Measurements from ENCODE around the gene DEFB110. TPM values are rescaled to one million over a fixed set of nuclear protein-coding genes. Genes with fewer than 3 reads are reported as not detected.

Gene DEFB110
- total RNA-seq, 1 donor from 2014 or later: not detected

DNA sequence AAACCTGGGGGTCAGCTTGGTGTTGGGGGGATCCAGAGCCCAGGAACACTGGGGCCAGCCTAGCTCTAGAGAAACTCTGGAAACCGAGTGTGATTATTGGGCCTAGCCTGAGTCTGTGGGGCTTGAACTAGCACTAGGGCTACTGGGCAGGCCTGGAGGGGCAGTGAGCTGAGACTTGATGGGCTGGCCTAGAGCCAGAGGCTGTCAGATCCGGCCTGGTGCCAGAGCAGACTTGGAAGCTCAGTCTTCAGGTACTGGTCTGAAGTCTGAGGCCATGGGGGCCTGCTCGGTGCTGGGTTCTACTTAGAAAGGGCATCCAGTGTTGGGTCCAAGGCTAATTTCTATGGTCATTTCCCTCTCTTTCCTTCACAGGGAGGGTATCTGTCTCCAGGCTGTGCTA is 25.2 kb upstream of the DEFB110 start:
- H3K27ac Mint-ChIP-seq (ENCODE audit: unreplicated experiment): no peak overlapping the region
- TF ChIP-seq, protein P1, sequence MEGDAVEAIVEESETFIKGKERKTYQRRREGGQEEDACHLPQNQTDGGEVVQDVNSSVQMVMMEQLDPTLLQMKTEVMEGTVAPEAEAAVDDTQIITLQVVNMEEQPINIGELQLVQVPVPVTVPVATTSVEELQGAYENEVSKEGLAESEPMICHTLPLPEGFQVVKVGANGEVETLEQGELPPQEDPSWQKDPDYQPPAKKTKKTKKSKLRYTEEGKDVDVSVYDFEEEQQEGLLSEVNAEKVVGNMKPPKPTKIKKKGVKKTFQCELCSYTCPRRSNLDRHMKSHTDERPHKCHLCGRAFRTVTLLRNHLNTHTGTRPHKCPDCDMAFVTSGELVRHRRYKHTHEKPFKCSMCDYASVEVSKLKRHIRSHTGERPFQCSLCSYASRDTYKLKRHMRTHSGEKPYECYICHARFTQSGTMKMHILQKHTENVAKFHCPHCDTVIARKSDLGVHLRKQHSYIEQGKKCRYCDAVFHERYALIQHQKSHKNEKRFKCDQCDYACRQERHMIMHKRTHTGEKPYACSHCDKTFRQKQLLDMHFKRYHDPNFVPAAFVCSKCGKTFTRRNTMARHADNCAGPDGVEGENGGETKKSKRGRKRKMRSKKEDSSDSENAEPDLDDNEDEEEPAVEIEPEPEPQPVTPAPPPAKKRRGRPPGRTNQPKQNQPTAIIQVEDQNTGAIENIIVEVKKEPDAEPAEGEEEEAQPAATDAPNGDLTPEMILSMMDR (IDR thresholded peaks at IDR 0.05): no peak
- H3K27me3 Mint-ChIP-seq (ENCODE audit: low read depth): peaks cover 10% of the 10 kb centered on the region
- H3K4me3 Mint-ChIP-seq (ENCODE audit: unreplicated experiment): no peak overlapping the region
- no peaks in the 10 kb centered on the region for H3K9me3 Mint-ChIP-seq (ENCODE audit: low read depth)
- DNase-seq (ENCODE audit: low spot score): peak; percentile 62
- H3K4me1 Mint-ChIP-seq (ENCODE audit: low read depth): no peaks in the 10 kb centered on the region
- no peaks in the 10 kb centered on the region for H3K36me3 Mint-ChIP-seq (ENCODE audit: low read depth)

DNA sequence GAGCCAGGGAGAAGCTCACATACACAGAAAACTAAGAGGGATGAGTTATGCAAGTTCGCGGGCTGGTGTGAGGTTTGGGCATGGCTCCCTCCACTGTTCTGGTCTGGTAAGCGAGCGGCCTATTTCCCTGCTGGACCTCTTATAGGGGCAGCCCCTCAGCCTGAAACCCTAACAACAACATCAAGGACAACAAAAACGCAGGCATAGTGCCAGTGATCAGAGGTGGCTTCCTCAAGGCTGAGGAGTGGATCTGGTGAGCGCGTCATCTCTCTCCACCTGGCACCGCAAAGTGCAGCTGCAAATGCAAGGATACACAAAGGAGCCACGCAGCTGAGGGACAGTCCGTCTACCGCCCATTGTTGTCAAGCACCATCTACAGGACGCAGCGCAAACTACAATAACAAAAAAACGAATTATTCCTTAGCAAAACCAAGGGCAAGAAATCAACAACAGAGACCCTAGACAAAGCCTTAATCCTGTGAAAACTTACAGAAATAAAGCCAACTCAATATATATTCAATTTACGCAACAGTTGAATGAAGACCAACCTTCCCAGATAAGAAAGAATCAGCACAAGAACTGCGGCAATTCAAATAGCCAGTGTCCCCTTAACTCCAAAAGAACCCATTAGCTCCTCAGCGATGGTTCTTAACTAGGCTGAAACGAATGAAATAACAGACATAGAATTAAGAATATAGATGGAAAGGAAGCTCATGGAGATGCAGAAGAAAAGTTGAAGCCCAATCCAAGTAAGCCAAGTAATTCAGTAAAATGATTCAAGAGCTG is 9.2 kb upstream of the DEFB110 start:
- no peaks in the 10 kb centered on the region for H3K36me3 Mint-ChIP-seq (ENCODE audit: low read depth)
- DNase-seq (ENCODE audit: low spot score): no peak
- H3K27me3 Mint-ChIP-seq (ENCODE audit: low read depth): peaks cover 18% of the 10 kb centered on the region
- no peak overlapping the region for H3K4me3 Mint-ChIP-seq (ENCODE audit: unreplicated experiment)
- no peak overlapping the region for H3K27ac Mint-ChIP-seq (ENCODE audit: unreplicated experiment)
- H3K4me1 Mint-ChIP-seq (ENCODE audit: low read depth): no peaks in the 10 kb centered on the region
- peaks cover 3% of the 10 kb centered on the region for H3K9me3 Mint-ChIP-seq (ENCODE audit: low read depth)
- TF ChIP-seq, protein P1 (IDR thresholded peaks at IDR 0.05): peak; percentile 39

DNA sequence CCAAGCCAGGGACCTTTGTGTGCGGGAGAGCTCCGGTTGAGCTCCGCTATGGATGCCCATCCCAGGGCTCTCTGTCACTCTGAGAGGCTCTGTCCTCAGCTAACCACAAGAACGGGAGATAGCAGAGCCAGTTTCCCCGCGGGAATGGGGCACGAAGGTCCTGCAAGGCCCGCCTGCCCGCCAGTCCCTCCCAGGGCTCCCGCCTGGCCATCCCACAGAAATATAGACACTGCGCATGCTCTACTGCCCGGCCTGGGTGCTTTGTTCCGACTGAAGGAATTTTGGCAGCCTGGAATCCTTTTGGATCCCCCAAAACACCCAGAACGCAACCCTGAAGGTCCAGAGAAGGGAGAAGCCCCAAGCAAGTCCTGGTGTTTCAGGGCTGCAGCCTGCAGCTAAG is 8.6 kb upstream of the DEFB110 start:
- H3K4me3 Mint-ChIP-seq (ENCODE audit: unreplicated experiment): no peak overlapping the region
- H3K36me3 Mint-ChIP-seq (ENCODE audit: low read depth): no peaks in the 10 kb centered on the region
- TF ChIP-seq, protein P1 (IDR thresholded peaks at IDR 0.05): no peak
- peaks cover 18% of the 10 kb centered on the region for H3K27me3 Mint-ChIP-seq (ENCODE audit: low read depth)
- no peaks in the 10 kb centered on the region for H3K4me1 Mint-ChIP-seq (ENCODE audit: low read depth)
- H3K27ac Mint-ChIP-seq (ENCODE audit: unreplicated experiment): no peak overlapping the region
- peak; percentile 73 for DNase-seq (ENCODE audit: low spot score)
- H3K9me3 Mint-ChIP-seq (ENCODE audit: low read depth): peaks cover 3% of the 10 kb centered on the region

DNA sequence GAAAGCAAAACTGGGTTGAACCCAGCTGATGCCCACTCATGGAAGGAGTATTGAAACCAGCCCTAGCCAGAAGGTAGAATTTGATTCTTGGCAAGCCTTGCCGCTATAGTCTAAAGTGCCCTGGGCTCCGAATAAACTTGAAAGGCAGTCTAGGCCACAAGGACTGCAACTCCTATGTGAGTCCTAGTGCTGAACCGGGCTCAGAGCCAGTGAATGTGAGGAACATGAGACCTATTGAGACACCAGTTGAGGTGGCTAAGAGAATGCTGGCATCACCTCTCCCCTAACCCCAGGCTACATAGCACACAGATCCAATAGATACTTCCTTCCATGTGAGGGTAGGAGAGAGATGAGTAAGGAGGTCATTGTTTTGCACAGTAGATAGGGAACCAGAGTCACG is 3.5 kb upstream of the DEFB110 start:
- Mint-ChIP-seq H3K36me3 (ENCODE audit: low read depth) (no peaks in the 10 kb centered on the region), H3K9me3 (ENCODE audit: low read depth) (peaks cover 3% of the 10 kb centered on the region), H3K4me1 (ENCODE audit: low read depth) (no peaks in the 10 kb centered on the region), H3K27me3 (ENCODE audit: low read depth) (peaks cover 5% of the 10 kb centered on the region), H3K27ac (ENCODE audit: unreplicated experiment) (no peak overlapping the region), H3K4me3 (ENCODE audit: unreplicated experiment) (no peak overlapping the region)
- no peak for DNase-seq (ENCODE audit: low spot score)
- TF ChIP-seq, protein P1 (IDR thresholded peaks at IDR 0.05): no peak

DNA sequence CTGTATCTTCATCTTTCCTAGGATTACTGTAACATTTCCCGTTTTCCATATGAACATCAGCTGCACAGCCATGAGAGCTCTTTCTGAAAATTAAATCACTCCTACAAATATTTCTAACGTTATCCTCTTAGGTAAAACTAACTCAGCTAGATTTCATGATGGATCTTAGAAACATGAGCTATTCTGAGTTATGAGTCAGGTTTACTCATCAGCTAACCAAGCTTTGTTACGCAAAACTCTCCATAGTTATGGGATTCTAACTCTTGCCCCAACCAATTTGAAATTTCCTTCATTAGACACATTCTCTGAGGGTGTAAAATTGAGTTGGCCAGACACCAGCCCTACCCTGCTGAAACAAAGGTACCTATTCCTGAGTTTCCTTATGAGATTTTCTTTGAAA is 14.0 kb downstream of the DEFB110 start:
- H3K4me1 Mint-ChIP-seq (ENCODE audit: low read depth): no peaks in the 10 kb centered on the region
- H3K9me3 Mint-ChIP-seq (ENCODE audit: low read depth): no peaks in the 10 kb centered on the region
- H3K27ac Mint-ChIP-seq (ENCODE audit: unreplicated experiment): no peak overlapping the region
- DNase-seq (ENCODE audit: low spot score): no peak
- H3K27me3 Mint-ChIP-seq (ENCODE audit: low read depth): peaks cover 4% of the 10 kb centered on the region
- TF ChIP-seq, protein P1 (IDR thresholded peaks at IDR 0.05): no peak
- H3K4me3 Mint-ChIP-seq (ENCODE audit: unreplicated experiment): no peak overlapping the region
- no peaks in the 10 kb centered on the region for H3K36me3 Mint-ChIP-seq (ENCODE audit: low read depth)
